ENCODE results near the gene SOX6. TPM values are rescaled to one million over a fixed set of nuclear protein-coding genes. Genes with fewer than 3 reads are reported as not detected.

Gene SOX6
- total and polyA plus RNA-seq, 2 donors (not counting 1 experiment from before 2014, with no cell fraction given), result 3.0 to 5.1 TPM

DNA sequence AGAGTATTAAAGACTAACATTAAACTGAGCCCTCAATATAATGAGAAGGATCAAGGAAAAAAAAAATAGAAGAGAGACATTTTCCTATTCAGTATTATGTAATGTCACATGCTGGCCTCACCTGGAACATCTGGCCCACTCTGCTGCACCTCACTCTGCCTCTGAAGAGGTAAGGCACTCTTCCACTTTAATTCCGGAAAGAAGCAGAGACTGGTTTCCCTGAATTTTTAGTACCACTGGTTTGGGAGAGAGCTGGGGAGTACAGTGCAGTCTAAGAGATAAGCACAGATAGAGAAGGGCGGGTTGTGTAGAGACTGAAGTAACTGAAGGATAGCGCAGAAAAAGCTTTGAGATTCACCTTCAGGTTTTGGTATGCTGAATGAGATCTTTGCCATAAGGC lies 178.7 kb downstream of the SOX6 start:
- no peak overlapping the region for H2AFZ ChIP-seq (ENCODE audit: low read length)
- H4K20me1 ChIP-seq (ENCODE audit: control insufficient read depth, extremely low read depth, insufficient read depth, low read length), result no peaks in the 10 kb centered on the region
- no peaks in the 10 kb centered on the region for H3K9me3 ChIP-seq (ENCODE audit: control insufficient read depth, insufficient read depth, low read depth, low read length)
- no peak overlapping the region for H3K27ac ChIP-seq (ENCODE audit: insufficient read depth, low read length)
- no peak overlapping the region for H3K4me3 ChIP-seq (replicated peaks in 1 of 4; ENCODE audit: control extremely low read depth in 1 of 4, insufficient read depth in 1 of 4, low read depth in 3 of 4, low read length in 4 of 4)
- no peaks in the 10 kb centered on the region for H3K79me2 ChIP-seq (ENCODE audit: control insufficient read depth, insufficient read depth, low read length)
- H3K27me3 ChIP-seq (ENCODE audit: control insufficient read depth, insufficient read depth, low read length), result no peaks in the 10 kb centered on the region
- no peak overlapping the region for H3K9ac ChIP-seq (ENCODE audit: insufficient read depth, low read length)
- TF ChIP-seq, protein P1, sequence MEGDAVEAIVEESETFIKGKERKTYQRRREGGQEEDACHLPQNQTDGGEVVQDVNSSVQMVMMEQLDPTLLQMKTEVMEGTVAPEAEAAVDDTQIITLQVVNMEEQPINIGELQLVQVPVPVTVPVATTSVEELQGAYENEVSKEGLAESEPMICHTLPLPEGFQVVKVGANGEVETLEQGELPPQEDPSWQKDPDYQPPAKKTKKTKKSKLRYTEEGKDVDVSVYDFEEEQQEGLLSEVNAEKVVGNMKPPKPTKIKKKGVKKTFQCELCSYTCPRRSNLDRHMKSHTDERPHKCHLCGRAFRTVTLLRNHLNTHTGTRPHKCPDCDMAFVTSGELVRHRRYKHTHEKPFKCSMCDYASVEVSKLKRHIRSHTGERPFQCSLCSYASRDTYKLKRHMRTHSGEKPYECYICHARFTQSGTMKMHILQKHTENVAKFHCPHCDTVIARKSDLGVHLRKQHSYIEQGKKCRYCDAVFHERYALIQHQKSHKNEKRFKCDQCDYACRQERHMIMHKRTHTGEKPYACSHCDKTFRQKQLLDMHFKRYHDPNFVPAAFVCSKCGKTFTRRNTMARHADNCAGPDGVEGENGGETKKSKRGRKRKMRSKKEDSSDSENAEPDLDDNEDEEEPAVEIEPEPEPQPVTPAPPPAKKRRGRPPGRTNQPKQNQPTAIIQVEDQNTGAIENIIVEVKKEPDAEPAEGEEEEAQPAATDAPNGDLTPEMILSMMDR (conservative IDR thresholded peaks at IDR 0.05 in 1 of 2, IDR thresholded peaks at IDR 0.05 in 1 of 2; ENCODE audit: low read depth in 1 of 2, low read length in 2 of 2), result no peak
- TF ChIP-seq EZH2 (IDR thresholded peaks at IDR 0.05; ENCODE audit: low read length, missing control alignments), result no peak
- no peaks in the 10 kb centered on the region for H3K4me1 ChIP-seq (ENCODE audit: control insufficient read depth, extremely low read depth, insufficient read depth, low read length)
- H3K4me2 ChIP-seq (ENCODE audit: extremely low read depth, insufficient read depth, low read length), result no peak overlapping the region
- H3K36me3 ChIP-seq (ENCODE audit: control insufficient read depth, insufficient read depth, low read length), result no peaks in the 10 kb centered on the region
- DNase-seq (ENCODE audit: low read depth in 2 of 2), result no peak

GRCh38 chr11:16173798-16174197 lies 182.5 kb downstream of the SOX6 start:
- Histone ChIP-seq H3K27me3 (ENCODE audit: control insufficient read depth, insufficient read depth, low read length) (no peaks in the 10 kb centered on the region), H2AFZ (ENCODE audit: low read length) (no peak overlapping the region), H3K4me1 (ENCODE audit: control insufficient read depth, extremely low read depth, insufficient read depth, low read length) (no peaks in the 10 kb centered on the region), H3K27ac (ENCODE audit: insufficient read depth, low read length) (no peak overlapping the region), H3K9ac (ENCODE audit: insufficient read depth, low read length) (no peak overlapping the region), H4K20me1 (ENCODE audit: control insufficient read depth, extremely low read depth, insufficient read depth, low read length) (no peaks in the 10 kb centered on the region), H3K36me3 (ENCODE audit: control insufficient read depth, insufficient read depth, low read length) (no peaks in the 10 kb centered on the region), H3K79me2 (ENCODE audit: control insufficient read depth, insufficient read depth, low read length) (no peaks in the 10 kb centered on the region), H3K4me3 (replicated peaks in 1 of 4; ENCODE audit: control extremely low read depth in 1 of 4, insufficient read depth in 1 of 4, low read depth in 3 of 4, low read length in 4 of 4) (no peak overlapping the region), H3K4me2 (ENCODE audit: extremely low read depth, insufficient read depth, low read length) (no peak overlapping the region), H3K9me3 (ENCODE audit: control insufficient read depth, insufficient read depth, low read depth, low read length) (no peaks in the 10 kb centered on the region)
- TF ChIP-seq, protein P1 (conservative IDR thresholded peaks at IDR 0.05 in 1 of 2, IDR thresholded peaks at IDR 0.05 in 1 of 2; ENCODE audit: low read depth in 1 of 2, low read length in 2 of 2), result no peak
- TF ChIP-seq EZH2 (IDR thresholded peaks at IDR 0.05; ENCODE audit: low read length, missing control alignments), result no peak
- DNase-seq (ENCODE audit: low read depth in 2 of 2), result no peak

GRCh38 chr11:16171882-16172281 lies 184.5 kb downstream of the SOX6 start:
- H3K4me3 ChIP-seq (replicated peaks in 1 of 4; ENCODE audit: control extremely low read depth in 1 of 4, insufficient read depth in 1 of 4, low read depth in 3 of 4, low read length in 4 of 4), result no peak overlapping the region
- no peaks in the 10 kb centered on the region for H3K79me2 ChIP-seq (ENCODE audit: control insufficient read depth, insufficient read depth, low read length)
- H3K4me2 ChIP-seq (ENCODE audit: extremely low read depth, insufficient read depth, low read length), result no peak overlapping the region
- no peak overlapping the region for H3K9ac ChIP-seq (ENCODE audit: insufficient read depth, low read length)
- TF ChIP-seq, protein P1 (conservative IDR thresholded peaks at IDR 0.05 in 1 of 2, IDR thresholded peaks at IDR 0.05 in 1 of 2; ENCODE audit: low read depth in 1 of 2, low read length in 2 of 2), result no peak
- no peak for TF ChIP-seq EZH2 (IDR thresholded peaks at IDR 0.05; ENCODE audit: low read length, missing control alignments)
- no peaks in the 10 kb centered on the region for H3K9me3 ChIP-seq (ENCODE audit: control insufficient read depth, insufficient read depth, low read depth, low read length)
- no peaks in the 10 kb centered on the region for H3K36me3 ChIP-seq (ENCODE audit: control insufficient read depth, insufficient read depth, low read length)
- no peak for DNase-seq (ENCODE audit: low read depth in 2 of 2)
- H3K27me3 ChIP-seq (ENCODE audit: control insufficient read depth, insufficient read depth, low read length), result no peaks in the 10 kb centered on the region
- no peak overlapping the region for H2AFZ ChIP-seq (ENCODE audit: low read length)
- H3K27ac ChIP-seq (ENCODE audit: insufficient read depth, low read length), result no peak overlapping the region
- H4K20me1 ChIP-seq (ENCODE audit: control insufficient read depth, extremely low read depth, insufficient read depth, low read length), result no peaks in the 10 kb centered on the region
- no peaks in the 10 kb centered on the region for H3K4me1 ChIP-seq (ENCODE audit: control insufficient read depth, extremely low read depth, insufficient read depth, low read length)

Data from fibroblast of lung (primary cell).